Stimulated activated CD8-positive, alpha-beta memory T cell treated with anti-CD3 and anti-CD28 coated beads, Interleukin-4, amount 100 ng/mL, for 24 hours (primary cell): ENCODE measurements around the gene FOXK1.
"Not testable (repeated sequence)": the region's sequence is repeated elsewhere in the genome, so short reads cannot be mapped to it uniquely, and the experiment has no call there.

ENCODE experiments used
- DNase-seq: peaks from one replicate; pipeline ENCODE4 v3.0.0-alpha.2; 2020; ENCODE audit warnings: low read depth

The FOXK1 gene

DNA sequence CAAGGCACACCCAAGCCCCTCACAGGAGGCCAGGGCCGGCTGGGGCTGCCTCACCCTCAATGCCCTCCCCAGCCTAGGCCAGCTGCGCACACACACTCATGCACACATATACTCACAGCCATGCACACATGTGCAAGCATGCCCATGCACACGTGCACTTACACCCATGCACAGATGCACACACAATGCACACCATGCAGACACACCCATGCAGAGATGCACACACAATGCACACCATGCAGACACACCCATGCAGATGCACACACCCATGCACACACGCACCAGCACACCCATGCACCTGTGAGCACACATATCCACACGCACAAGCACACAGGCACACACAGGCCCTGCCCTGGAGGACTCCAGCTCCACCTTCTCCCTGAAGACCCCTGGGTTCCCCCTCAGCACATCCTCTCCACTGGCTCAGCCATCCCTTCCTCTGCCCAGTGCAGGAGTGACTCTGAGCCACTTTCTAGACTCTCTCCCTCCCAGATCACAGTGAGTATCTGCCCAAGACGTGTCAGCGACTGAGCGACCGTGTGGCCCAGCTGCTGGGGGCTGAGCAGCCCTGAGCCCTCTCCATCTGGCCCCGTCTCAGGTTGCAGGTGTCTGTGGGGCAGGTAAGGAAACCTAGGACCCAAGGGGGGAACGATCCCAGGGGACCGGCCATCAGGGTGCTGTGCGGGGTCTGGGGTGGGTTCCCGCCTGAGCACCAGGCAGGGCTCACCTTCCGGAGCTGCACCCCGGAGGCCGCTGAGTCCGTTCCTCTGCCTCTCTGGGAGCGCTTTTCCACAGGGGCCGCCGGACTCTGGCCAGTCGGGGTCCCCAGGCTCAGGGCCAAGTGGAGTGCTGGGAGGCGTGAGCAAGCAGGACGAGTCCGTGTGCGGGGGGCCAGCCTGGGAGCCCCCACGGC, 119.1 kb downstream of the FOXK1 start:
- DNase-seq, result no peak

DNA sequence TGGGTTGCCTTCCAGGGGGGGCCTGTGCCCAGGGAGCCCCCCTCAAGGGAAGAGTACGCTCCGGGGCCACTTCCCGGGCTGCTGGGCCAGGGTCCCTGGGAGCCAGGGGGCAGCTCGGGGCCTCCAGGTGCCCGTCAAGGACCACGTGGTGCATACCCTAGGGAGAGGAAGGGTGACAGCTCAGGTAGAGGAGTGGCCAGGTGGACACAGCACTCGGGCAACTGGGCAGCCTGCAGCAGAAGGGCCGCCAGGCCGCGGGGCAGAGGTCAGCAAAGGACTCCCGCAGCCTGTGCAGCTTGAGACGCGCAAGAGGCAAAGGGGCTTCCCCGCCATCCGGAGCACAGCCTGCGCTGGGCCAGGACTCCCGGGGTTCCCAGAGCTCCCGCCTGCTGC, 119.7 kb downstream of the FOXK1 start:
- DNase-seq, result no peak

DNA sequence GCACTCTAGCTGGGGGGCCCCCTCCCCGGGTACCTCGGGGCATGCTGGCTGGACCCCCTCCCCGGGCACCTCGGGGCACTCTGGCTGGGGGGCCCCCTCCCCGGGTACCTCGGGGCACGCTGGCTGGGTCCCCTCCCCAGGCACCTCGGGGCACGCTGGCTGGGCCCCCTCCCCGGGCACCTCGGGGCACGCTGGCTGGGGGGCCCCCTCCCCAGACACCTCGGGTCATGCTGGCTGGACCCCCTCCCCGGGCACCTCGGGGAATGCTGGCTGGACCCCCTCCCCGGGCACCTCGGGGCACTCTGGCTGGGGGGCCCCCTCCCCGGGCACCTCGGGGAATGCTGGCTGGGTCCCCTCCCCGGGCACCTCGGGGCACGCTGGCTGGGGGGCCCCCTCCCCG, 120.5 kb downstream of the FOXK1 start:
- DNase-seq, result not testable (repeated sequence)

DNA sequence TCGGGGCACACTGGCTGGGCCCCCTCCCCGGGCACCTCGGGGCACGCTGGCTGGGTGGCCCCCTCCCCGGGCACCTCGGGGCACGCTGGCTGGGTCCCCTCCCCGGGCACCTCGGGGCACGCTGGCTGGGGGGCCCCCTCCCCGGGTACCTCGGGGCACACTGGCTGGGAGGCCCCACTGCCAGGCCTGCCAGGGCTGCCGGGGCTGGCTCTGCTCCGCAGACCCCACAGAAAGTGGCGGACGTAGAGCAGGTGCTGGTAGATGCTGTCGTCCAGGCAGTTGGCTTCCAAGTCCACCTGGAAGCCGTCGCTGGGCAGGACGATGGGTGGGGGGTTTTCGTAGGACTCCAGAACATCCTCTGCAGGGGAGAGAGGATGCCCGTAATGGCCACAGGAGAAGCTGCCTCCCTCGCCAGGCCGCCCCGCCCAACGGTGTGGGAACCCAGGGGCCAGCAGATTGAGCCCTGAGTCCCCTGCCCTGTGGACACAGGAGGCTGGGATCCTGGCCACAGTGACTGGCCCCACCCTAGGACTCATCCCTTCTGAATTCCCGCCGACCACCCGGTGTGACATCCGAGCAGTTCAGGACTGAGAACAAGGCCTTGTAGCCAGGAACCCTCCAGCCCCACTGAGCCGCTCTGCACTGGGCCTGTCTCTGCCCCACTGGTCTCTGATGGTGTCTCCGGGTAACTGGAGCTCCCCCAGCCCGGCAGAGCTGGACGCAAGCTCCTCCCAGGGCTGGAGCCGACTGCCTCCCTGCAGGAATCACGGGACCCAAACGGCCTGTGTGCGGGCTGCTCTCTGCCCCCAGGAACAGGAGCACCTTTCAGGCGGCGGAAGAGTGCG, 121.5 kb downstream of the FOXK1 start:
- no peak for DNase-seq

DNA sequence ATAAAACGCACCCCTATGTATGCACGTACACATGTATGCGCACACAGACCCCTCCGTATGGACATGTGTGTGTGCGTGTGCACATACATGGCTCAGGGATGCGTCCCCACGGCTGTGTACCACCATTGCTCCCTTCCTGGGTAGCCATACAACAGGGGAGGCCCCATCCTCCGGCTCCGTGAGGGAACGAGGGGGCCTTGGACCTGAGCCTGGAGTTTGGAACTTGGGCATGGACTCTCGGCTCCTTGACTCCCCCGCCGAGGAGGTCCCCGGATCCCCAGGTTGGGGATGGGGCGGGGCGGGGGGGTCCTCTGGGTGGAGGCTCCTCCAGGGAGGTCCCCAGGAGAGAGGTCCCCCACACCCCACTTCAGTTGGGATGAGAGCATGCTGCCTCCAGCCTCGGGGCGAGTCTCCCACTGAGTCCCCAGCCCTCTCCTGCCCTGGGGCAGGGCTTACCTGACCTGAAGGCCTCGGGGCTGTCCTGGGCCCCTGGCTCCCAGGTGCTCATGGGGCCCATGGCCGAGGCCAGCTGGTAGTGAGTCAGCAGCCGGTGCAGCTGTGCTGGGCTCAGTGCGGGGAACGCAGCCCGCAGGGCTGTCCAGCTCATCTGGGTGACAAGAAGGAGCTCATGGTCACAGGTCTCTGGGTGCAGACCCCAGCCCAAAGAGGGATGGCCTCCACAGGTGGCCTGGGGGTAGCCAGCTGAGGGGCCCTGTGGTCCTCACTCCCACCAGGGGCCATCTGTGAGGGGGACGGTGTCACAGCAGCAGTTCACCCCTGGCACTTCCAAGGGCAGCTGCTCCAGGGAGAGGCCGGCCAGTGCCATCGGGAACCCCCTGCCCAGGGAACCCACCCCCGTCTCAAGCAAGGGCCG, 123.3 kb downstream of the FOXK1 start:
- DNase-seq, result no peak

DNA sequence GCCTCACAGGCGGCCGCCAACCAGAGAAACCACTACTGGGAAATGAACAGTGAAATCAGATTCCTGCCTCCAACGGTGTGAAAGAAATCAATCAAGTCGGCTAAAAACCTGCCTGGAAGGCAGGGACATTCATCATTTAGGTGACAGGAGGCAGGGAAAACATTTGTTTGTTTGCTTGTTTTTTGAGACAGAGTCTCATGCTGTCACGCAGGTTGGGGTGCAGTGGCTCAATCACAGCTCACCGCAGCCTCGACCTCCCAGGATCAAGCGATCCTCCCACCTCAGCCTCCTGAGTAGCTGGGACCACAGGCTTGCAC, 123.8 kb downstream of the FOXK1 start:
- no peak for DNase-seq

DNA sequence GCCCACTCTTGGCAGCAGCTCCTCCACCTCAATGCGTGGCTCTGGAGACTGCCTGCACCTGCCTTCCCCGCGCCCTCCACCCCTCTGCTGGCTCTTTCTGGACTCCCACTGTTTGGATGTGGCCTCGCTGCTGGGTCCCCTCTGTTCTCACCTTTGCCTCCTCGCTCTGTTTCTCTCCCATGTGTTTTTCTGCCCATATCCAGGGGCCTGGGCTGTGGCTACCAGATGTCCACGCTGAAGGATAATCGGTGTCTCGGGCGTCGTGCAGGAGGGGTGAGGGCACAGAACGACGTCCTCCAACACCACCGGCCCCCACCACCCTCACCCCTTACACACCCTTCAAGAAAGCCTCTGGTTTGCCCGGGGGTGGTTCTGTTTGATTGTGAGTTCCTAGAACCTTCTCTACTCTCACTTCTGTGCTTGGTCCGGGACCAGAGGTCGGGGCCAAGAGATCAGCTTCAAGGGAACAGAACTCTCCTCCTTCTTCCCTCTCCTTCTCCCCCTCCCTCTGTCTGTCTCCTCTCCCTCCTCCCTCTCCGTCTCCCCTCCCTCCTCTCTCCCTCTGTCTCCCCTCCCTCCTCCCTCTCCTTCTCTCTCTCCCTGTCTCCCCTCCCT, 125.0 kb downstream of the FOXK1 start:
- DNase-seq, result no peak

DNA sequence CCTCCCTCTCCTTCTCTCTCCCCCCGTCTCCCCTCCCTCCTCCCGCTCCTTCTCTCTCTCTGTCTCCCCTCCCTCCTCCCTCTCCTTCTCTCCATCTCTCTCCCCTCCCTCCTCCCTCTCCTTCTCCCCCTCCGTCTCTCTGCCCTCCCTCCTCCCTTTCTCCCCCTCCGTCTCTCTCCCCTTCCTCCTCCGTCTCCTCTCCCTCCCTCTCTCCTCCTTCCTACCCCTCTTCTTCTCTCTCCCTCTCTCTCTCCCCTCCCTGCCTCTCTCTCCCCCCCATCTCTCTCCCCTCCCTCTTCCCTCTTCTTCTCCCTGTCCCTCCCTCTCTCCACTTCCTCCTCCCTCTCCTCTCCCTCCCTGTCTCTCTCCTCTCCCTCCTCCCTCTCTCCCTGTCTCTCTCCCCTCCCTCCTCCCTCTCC, 125.5 kb downstream of the FOXK1 start:
- DNase-seq, result no peak

DNA sequence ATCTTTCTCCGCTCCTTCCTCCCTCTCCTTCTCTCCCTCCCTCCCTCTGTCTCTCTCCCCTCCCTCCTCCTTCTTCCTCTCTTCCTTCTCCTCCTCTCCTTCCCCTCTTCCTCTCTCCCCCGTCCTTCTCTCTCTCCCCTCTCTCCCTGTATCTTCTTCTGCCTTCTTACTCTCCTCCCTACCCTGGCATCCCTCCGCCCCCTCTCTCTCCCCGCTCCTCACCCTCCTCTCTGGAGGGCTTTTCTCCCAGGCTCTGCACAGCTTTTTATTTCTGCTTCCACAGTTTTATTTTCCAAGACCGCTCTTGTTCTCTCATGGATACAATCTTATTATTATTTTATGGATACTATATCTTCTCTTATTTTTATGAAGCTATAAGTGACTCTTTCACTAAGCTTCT, 125.9 kb downstream of the FOXK1 start:
- no peak for DNase-seq

DNA sequence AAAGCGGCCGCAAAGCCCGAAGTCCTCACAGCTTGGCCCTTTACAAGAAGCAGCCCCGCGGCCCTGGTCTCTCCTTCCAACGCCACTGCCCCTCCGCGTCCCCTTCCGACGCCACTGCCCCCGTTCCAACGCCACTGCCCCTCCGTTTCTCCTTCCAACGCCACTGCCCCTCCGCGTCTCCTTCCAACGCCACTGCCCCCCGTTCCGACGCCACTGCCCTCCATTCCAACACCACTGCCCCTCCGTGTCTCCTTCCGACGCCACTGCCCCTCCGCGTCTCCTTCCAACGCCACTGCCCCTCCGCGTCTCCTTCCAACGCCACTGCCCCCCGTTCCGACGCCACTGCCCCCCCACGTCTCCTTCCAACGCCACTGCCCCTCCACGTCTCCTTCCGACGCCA, 126.5 kb downstream of the FOXK1 start:
- no peak for DNase-seq

DNA sequence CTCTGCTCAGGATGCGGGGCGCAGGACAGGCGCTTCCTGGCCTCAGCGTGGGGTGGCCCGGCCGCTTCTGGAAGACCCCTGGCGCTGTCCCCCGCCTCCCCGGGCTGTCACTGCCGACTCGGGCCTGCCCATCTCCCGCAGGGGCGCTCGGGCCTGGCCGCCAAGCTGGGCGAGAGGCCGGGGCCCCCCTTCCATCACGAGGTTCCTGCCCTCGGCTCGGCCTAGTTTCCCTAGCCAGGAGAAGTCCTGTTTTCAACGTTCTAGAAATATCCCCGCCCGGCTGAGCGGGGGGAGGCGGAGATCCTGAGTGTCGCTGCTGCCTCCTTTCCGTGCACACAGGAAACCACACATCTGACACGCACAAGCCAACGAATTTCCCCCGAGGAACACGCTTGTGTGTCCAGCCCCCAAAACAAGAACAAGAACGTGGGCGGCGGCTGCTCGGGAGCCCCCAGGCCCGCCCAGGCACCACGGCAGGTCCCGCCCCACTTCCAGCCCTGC, 127.0 kb downstream of the FOXK1 start:
- DNase-seq, result no peak

DNA sequence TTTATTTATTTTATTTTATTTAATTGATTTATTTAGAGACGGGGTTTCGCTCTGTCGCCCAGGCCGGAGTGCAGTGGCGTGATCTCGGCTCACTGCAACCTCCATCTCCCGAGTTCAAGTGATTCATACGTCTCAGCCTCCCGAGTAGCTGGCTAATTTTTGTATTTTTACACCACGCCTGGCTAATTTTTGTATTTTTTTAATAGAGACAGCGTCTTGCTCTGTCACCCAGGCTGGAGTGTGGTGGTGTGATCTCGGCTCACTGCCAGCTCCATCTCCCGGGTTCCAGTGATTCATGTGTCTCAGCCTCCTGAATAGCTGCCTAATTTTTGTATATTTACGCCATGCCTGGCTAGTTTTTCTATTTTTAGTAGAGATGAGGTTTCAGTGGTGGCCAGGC, 127.6 kb downstream of the FOXK1 start:
- DNase-seq, result no peak

DNA sequence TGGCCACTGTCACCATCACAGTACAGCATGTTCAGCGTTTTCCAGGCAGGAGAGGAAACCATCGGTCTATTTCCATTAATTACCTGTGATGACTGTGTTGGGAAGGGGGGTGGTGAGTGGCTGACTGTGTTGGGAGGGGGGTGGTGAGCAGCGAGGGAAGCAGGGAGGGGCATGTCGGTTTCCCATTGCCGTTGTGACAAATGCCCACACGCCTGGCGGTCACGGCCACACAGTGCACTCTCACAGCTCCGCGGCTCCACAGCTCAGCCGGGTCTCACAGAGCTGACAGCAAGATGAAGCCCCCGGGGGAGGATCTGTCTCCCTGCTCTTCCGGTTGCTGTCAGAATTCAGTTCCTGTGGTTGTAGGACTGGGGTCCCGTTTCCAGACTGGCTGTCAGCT, 132.3 kb downstream of the FOXK1 start:
- no peak for DNase-seq

DNA sequence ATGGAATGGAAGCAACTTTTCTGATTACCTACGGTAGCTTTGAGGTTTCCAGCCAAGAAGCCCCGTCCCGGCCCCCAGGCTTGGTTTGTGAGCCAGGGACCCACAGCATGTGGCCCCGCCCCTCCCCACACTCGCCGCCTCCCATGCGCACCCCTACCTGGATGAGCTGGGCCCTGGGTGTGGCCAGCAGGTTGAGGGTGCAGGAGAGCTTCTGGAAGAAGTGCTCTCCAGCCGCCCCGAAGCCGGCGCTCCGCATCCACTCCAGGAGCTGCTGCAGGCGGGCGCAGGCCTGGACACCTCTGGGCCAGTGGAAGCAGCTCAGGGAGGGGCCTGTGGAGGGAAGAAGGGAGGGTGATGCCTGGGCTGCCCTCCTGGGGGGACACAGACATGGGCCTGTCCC, 133.0 kb downstream of the FOXK1 start:
- no peak for DNase-seq

DNA sequence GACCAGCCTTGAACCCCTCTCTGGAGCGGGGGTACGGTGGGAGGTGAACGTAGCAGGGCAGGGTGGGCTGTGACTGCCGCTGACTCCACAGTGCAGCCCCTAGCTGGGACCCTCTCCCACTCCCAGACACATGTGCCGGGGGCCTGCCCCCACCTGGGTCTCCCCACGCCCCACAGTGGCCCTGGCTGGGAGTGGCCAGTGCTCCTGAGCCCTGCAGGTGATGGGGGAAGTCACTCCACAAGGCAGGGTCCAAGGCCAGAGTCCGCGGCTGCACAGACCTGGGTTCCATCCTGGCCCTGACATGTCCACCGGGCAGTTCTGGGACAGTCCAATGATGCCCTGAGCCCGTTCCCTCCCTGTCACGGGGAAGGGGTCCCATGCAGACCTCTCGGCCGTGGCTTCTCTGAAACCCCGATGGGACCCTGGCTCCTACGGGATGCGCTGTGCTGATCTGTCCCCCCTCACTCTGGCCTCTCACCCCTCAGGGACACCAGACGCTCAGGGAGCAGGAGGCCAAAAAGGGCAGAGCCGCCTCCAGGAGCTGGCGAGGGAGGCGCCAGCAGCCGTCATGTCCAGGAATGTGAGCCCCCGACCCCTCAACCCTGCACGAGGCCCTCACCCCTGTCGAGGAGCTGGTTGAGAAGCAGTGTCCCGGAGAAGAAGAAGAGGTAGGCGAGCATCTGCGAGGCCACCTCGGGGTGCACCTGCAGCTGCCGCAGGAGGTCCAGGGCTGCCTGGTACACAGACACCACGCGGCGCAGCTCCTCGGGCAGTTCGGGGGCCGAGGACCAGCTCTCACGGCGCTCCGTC, 133.7 kb downstream of the FOXK1 start:
- no peak for DNase-seq

DNA sequence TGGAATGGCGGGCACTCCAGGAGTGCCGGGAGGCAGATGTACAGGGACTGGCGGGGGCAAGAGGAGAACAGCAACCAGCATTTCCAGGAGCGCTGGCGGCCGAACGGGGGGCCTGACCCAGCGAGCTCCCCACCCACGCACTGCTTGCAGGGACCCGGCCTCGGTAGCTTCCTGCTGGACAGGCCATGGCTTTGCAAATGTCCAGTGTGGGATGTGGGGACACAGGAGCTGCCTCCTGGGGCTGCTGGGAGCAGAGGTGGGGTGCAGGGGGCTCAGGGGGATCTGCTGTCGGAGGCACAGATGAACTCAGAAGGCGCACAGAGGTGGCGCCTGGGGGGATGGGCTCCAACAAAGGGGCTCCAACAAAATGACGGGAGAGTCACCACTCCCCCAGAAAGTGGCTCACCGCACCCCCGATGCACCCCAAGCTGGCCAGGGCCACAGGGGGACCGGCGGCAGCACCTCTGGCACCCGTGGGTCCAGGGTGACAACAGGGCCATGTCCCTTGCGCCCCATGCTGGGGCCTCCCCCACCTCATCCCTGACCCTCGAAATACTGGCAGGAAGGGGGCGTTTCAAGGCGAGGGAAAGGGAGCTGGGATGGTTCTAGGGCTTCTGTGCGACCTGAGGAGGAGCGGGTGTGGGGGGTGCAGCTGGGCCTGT, 134.5 kb downstream of the FOXK1 start:
- no peak for DNase-seq

DNA sequence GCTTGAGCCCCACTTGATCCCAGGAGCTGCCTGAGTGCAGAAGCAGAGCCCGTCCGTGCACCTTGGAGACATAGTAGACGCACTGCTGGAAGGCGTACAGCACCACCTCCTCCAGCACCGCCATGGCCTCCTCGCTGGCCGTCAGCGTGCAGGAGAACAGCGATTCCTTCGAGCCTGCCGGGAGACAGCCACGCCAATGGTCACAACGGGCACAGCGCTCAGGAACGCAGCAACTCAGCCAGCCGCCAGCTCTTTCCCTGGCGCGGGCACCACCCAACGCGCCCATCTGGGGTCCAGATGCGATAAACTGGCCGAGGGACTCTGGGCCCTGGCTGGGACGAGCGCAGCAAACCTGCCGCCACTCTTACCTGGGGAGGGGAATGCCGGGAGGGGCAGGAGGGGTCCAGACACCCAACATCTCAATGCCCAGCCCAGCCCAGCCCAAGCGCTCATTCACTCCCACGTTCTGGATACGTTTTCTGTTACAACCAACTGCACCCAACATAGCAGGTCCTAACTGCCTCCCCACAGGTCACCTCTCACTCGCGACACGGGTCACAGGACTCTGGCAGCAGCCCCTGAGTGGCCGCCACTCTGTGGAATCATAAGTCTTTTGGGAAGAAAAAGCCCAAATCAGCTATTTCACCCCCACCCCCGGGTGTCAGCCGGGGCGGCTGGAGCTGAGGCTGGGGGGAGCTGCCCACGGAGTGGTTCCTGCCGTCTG, 135.2 kb downstream of the FOXK1 start:
- no peak for DNase-seq

DNA sequence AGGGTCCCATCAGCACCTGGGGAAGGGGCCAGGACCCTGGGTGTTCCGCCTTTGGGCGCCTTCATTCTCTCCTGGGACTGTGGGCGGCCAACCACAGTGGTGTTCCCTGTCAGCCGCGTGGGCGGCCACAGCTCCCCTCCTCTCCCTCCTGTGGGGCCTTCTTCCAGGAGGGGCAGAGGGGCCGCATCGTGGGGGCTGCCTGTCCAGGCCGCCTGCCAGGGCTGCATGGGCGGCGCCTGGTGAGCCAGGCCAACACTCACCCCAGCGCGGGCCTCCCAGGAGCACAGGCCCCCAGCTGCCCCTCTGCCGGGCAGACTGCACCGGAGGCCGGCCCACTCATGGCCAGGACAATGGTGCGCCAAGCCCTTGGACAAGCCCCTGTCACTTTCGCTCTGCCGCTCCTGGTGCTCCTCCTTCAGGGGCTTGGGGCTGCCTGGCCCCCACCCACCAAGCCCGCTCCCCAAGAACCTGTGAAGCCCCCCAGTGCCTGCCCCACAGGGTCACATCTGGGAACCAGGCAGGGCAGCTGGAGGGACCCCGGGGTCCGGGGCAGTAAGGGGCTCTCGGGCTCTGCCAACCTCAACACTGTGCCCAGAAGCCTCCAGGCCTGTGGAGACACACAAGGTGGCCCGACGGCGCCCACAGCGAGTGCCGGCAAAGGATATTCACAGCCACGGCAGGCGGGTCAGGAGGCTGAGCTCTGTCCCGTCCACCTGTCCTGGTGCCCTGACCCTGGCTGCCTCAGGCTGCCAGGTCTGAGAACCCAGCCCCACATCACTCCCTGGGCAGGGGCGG, 136.1 kb downstream of the FOXK1 start:
- DNase-seq, result no peak
